Measurements from ENCODE around the gene PLCH1. TPM values are rescaled to one million over a fixed set of nuclear protein-coding genes. Genes with fewer than 3 reads are reported as not detected.
"Not testable (repeated sequence)": the region's sequence is repeated elsewhere in the genome, so short reads cannot be mapped to it uniquely, and the experiment has no call there.

The PLCH1 gene
- total and polyA plus RNA-seq, 2 of the 13 experiments (the other 11 are each of a cell fraction or from before 2014, with no cell fraction given): 2.0 to 3.0 TPM

DNA sequence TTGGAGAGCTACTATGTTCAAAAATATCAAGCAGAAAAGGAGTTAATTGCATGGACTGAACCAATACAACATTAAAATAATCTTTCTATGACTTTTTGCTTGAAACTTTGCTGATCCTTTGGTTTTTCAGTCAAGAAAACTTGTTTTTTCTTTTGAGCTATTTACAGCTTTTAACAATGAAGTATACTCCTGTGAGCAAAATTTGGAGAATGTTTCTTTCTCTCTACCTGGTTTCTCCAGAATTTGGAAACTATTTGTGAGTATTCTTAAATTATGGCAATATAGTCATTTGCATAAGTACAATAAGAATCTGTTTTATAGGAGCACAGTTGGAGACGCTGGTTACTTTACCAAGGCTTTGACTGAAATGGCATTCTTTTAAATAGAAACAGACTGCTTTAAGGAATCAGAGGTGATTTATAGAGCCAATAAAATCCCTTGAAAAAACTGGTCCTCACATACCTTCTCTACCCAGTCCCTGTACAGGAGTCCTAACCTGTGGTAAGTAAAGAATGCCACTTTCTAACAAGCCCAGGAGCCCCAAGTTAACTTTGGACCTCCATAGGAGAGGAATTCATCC is 127.4 kb downstream of the PLCH1 start (continued):
- TF ChIP-seq KDM5A (IDR thresholded peaks at IDR 0.05; ENCODE audit: borderline replicate concordance, low read length): no peak
- no peak for TF ChIP-seq PHF8 (CRISPR knock-in tag; IDR thresholded peaks at IDR 0.05)
- TF ChIP-seq MED8 (CRISPR knock-in tag; IDR thresholded peaks at IDR 0.05; ENCODE audit: insufficient replicate concordance): no peak
- TF ChIP-seq ZNF574 (CRISPR knock-in tag; IDR thresholded peaks at IDR 0.05): no peak
- TF ChIP-seq ZNF678 (CRISPR knock-in tag; IDR thresholded peaks at IDR 0.05): no peak
- TF ChIP-seq ZBTB26 (CRISPR knock-in tag; IDR thresholded peaks at IDR 0.05; ENCODE audit: borderline replicate concordance): no peak

- H3K36me3 ChIP-seq (replicated peaks in 1 of 2; ENCODE audit: control insufficient read depth in 1 of 2, insufficient read depth in 2 of 2, low read length in 2 of 2); FAIRE-seq; H3K4me2 ChIP-seq (ENCODE audit: low read depth, low read length); intact Hi-C loops (cut with micrococcal nuclease; ENCODE audit: unreplicated experiment); in situ Hi-C loops (cut with HindIII; ENCODE audit: extremely low pct_ligation_motif_present, low pct_unique_long_range_greater_than_20kb); BruUV-seq (replicated peaks); CTCF ChIA-PET (ENCODE audit: low intra/inter-chr PET ratio, low total read pairs); H2AFZ ChIP-seq (ENCODE audit: low read length); H3K27me3 ChIP-seq (ENCODE audit: control insufficient read depth in 1 of 2, insufficient read depth in 2 of 2, low read length in 2 of 2); H4K20me1 ChIP-seq (ENCODE audit: insufficient read depth, low read length); H3K9ac ChIP-seq (ENCODE audit: insufficient read depth, low read depth, low read length); ATAC-seq; DNase-seq (ENCODE audit: low spot score); POLR2A ChIA-PET; H3K27ac ChIP-seq (ENCODE audit: extremely low read length, insufficient read depth, low read length); H3K4me3 ChIP-seq (replicated peaks in 1 of 3; ENCODE audit: insufficient read depth in 1 of 3, low read depth in 2 of 3, low read length in 3 of 3); H3K79me2 ChIP-seq (ENCODE audit: insufficient read depth, low read length): not testable (repeated sequence)
- TF ChIP-seq ZNF7 (CRISPR knock-in tag; IDR thresholded peaks at IDR 0.05): peak; percentile 62; the same call in 1 of the 2 replicates
- H3K4me1 ChIP-seq (ENCODE audit: insufficient read depth, low read length): peaks cover 63% of the 10 kb centered on the region
- WGBS (ENCODE audit: low lambda C conversion rate): 100% methylated on average over 1 of the region's 1 CpG
- peaks cover 16% of the 10 kb centered on the region for H3K9me3 ChIP-seq (ENCODE audit: low read length)
Measured at GRCh38 chr3:155615141-155615540, 129.7 kb downstream of the PLCH1 start.

All from HepG2 (cell line).